ENCODE data around the gene JPH3.
A peak's percentile ranks its signal among the peaks of the same experiment; 100 is the strongest.

Gene JPH3

DNA sequence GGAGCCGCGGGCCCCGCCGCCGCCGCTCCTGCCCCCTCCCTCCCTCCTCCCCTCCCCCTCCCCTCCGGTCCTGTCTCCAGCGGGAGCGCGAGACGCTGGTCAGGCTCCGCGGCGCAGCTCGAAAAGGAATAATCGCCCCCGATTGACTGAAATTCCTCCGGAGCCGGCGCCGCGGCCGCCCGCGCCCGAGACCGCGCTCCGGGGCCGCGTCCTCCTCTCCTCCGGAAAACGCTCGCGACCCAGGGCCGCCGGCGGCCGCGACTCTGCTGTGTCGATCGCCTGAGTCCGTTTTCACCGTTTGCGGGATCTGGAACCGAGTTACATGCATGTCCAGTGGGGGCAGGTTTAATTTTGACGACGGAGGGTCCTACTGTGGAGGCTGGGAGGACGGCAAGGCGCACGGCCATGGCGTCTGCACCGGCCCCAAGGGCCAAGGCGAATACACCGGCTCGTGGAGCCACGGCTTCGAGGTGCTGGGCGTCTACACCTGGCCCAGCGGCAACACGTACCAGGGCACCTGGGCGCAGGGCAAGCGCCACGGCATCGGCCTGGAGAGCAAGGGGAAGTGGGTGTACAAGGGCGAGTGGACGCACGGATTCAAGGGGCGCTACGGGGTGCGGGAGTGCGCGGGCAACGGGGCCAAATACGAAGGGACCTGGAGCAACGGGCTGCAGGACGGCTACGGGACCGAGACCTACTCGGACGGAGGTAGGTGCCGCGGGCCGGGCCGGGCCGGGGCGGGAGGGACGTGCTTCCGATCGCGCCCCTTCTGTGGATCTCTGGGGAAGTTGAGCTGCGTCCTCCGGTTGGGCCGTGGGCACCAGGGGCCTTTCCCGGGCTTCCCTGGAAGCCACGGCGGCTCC, 744 bp downstream of the JPH3 start:
- DNase-seq: no peak

DNA sequence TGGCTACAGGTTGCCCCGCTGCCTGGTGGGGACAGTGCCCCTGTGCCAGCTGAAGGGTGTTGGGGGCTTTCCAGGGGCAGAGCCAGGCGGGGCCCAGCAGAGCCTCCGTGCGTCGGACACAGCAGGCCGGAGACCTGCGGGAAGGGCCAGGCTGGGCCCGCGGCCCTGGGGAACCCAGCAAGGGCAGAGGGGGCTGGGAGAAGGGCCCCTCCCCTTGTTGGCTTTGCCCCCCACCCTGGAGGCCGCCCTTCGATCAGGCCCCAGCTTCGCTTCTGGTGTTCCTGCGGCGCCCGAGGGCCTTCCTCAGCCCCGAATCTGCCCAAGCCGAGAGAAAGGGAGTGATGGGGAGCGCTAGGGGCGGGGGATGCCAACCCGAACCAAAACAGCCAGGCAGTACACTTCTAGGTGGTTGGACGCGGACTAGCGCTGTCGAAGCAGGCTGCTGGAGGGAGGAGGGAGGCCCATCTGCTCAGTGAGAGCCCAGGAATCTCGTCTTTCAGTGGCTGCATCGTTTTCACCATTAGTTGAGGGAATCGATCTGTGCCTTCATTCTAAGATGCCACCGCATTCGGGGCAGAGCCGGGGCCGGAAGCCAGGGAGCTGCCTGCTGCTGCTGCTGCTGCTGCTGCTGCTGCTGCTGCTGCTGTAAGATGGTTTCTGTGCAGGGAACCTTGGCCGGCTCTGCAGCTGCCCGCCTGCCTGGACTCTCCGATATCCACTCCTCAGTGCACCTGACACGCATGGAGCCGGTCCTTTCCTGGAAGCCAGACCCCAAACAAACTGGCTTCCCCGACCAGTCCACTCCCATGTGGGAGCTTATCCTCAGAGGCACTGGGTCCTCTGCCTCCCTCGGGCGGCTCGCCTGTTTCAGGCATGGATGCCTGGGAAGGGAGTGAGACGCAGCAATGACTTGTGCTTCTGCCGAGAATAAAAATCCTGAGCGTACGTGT, 1.7 kb downstream of the JPH3 start:
- DNase-seq: no peak

DNA sequence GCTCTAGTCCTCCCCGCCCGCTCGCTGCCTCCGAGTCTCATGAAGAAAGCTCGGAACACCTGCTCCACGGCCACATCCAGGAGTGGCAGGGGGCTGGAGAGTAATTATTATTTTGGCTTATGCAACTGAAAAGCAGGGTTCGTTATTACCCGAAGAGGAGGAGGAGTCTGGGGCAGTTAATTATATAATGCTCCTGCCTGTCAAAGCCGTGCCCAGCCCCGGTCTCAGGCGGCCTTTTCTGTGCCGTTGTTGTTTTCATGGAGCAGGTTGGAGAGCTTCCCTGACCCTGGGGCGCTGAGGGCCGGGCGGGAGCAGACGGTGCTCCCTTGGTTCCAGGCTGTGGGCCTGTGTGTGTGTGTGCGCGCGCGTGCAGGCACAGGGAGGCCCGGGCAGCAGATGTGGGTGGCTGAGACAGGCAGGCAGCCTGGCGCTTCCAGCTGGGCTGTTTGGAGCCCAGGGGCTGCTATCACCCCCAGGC, 2.4 kb downstream of the JPH3 start:
- no peak for DNase-seq

DNA sequence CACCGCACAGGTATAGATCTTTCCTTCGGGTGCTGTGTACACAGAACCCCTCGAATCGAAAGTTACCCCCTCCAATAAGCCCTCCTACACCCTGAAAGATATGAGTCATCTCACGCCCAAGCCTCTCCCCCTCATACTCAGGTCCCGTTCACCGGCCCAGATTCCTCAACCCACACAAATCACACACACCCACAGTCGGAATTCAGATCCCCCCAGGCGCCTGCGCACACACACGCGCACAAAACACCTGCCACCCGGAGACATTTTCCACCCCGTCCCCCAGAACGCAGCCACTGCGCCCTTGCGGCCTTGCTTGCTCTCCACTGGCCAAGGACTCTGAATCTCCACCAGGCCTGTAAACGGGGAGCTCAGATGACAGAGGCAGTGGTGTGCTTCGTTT, 4.9 kb downstream of the JPH3 start:
- no peak for DNase-seq

GRCh38 chr16:87607871-87608270, 5.6 kb downstream of the JPH3 start:
- no peak for DNase-seq

DNA sequence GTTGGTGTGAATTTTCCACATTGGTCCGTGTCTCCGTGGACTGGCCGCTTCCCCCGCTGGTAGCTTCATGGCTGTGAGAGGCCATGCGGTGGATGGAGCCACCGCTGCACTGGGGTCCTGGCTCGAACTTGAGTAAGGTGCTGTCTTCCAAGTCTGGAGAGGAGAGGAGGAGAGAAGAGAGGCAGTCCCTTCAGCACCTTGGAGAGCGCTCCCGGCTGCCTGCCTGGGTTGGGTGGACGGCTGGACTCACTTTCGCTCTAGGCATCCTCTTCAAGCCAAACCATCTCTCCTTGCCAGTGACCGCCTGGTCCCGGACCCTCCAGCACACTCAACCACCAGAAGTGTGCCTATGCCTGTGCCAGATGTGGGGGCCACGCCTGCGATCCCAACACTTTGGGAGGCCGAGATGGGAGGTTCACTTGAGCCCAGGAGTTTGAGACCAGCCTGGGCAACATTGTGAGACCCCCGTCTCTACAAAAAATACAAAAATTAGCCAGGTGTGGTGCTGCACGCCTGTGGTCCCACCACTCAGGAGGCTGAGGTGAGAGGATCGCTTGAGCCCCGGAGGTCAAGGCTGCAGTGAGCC, 6.2 kb downstream of the JPH3 start:
- peak; percentile 13 for DNase-seq

GRCh38 chr16:87610026-87610425, 7.7 kb downstream of the JPH3 start:
- DNase-seq: no peak

GRCh38 chr16:87611456-87611855, 9.1 kb downstream of the JPH3 start:
- DNase-seq: no peak

DNA sequence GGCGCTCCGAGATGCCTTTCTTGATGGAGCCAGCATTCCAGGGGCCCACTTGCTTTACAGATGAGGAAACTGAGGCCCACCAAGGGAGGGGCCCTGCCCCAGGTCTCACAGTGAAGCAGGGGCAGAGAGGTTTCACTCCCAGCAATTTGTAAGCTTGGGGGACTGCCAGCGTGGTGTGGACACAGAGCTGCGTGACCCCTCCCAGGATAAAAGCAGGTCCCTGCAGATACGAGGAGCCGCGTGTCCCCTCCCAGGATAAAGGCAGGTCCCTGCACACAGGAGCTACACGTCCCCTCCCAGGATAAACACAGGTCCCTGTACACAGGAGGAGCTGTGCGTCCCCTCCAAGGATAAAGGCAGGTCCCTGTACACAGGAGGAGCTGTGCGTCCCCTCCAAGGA, 11.7 kb downstream of the JPH3 start:
- no peak for DNase-seq

DNA sequence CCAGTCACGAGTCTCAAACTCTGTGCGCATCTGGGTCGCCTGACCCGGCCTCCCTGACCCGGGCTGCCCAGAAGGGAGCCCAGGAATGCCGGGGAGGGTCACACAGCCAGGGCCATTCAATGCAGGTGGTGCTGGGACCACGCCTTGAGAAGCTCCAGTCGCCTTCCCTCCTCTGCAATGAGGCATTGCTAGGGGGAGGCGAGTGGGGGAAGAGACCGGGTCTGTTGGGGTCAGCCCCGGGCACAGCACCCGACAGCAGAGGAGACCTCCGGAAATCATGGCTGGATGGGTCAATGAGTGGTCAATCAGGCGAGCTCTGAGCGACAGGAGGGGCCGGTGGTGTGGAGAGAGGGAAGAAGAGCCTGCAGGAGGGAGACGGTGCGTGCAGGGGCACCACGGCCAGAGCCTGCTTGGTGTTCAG, 13.3 kb downstream of the JPH3 start:
- no peak for DNase-seq

DNA sequence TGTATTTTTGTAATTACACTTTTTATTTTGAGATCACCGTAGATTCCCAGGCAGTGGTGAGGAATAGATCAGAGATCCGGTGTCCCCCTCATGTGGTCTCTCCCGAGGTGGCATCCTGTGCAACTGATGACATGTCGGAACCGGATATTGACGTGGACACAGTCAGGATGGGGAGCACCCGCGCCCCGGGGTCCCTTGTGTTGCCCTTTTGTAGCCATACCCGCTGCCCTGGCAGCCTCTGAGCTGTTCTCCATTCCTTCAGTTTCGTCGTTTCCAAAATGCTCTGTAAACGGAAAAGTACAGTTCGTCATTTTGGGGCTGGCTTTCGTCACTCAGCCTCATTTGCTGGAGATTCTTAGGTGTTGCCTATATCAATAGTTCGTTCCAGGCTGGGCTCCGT, 14.2 kb downstream of the JPH3 start:
- no peak for DNase-seq

GRCh38 chr16:87618216-87618615, 15.9 kb downstream of the JPH3 start:
- DNase-seq: no peak

GRCh38 chr16:87619360-87620200, 17.3 kb downstream of the JPH3 start:
- no peak for DNase-seq

DNA sequence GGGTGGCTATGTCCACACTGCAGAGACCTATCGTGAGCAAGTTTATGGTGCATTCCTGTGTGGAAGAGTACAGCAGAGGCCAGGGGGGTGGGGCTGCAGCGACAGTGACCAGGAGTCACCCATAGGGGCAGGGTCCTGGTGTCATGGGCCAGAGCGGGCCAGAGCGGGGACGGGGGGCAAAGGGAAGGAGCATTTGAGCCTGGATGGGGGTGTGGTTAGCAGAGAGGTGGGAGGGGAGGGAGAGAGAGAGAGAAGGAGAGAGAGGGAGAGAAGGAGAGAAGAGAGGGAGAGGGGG, 17.8 kb downstream of the JPH3 start:
- no peak for DNase-seq

- DNase-seq: no peak
Measured at GRCh38 chr16:87621550-87621829, 19.2 kb downstream of the JPH3 start.

GRCh38 chr16:87621976-87622713, 19.8 kb downstream of the JPH3 start:
- no peak for DNase-seq

- DNase-seq: no peak
Measured at GRCh38 chr16:87622756-87623319, 20.5 kb downstream of the JPH3 start.

- no peak for DNase-seq
Measured at GRCh38 chr16:87625241-87625797, 23.0 kb downstream of the JPH3 start.

- no peak for DNase-seq
Measured at GRCh38 chr16:87626401-87626800, 24.1 kb downstream of the JPH3 start.

DNA sequence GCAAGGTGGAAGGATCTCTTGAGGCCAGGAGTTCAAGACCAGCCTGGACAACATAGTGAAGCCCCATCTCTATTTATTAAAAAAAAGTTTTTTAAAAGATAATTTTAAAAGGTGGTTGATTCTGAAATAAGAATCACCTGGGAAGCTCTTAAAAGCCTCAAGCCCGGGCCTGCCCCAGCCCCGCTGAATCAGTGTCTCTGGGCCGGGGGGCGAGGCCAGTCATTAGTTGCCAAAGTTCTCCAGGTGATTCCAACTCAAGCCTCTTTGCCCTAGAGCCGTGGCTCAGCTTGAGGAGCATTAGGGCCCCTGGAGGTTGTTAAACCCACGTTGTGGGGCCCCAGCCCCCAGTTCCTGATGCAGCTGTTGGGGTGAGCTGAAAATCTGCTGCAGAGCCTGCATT, 24.6 kb downstream of the JPH3 start:
- DNase-seq: no peak

DNA sequence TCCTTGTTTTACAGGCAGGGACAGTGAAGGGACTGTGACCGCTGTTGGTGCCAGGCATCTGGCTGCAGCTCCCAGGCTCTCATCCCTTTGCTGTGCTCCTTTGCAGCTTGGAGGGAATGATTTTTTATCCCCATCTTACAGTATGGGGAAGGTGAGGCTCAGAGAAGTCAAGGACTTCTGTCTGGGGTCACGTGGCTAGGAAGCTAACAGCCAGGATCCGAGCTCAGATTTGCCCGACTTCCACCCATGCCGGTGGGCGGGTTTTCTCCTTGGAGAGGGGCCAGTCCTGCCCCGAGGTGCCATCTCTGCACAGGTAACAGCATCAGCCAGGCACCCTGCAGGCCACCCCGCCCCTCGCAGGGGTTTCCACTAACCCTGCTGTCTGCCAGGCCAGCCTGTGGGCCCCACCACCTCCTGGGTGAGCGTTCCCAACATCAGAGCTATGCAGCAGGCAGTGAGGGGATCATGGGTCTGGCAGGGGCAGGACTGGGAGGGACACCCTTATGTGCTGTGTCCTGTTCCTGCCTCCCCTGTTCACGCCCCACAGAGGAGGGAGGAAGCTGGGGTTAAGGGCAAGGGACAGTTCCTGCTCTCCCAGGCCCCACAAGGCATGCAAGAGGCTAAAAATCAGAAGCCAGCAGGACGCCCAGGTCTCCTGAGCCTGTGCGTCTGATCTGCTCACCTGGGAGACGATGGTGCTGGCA, 25.4 kb downstream of the JPH3 start:
- no peak for DNase-seq
